GM21825 (cell line): ENCODE measurements around the gene THTPA.
A peak's percentile ranks its signal among the peaks of the same experiment; 100 is the strongest.

Source experiments
- ATAC-seq: cut with Tn5 transposase; IDR thresholded peaks from one replicate; pipeline ENCODE4 v1.9.1; 2021; ENCODE audit warnings: mild to moderate bottlenecking, moderate library complexity; ENCODE audit not compliant: unreplicated experiment

Gene THTPA

GRCh38 chr14:23551266-23552028, 4.6 kb upstream of the THTPA start, which contains the start of gene ZFHX2:
TSS of gene ZFHX2 (minus strand) at chr14:23551765. CDS start at chr14:23535325, 16,440 bp downstream.
- ATAC-seq, result peak; percentile 58

- ATAC-seq, result no peak
Measured at GRCh38 chr14:23555533-23555881, 564 bp upstream of the THTPA start.

- no peak for ATAC-seq
Measured at GRCh38 chr14:23556700-23557440, 799 bp downstream of the THTPA start.

GRCh38 chr14:23557521-23557920, 1.4 kb downstream of the THTPA start:
- no peak for ATAC-seq

GRCh38 chr14:23557946-23558345, 1.9 kb downstream of the THTPA start:
- ATAC-seq, result no peak

GRCh38 chr14:23558346-23559009, 2.4 kb downstream of the THTPA start:
- ATAC-seq, result no peak

- no peak for ATAC-seq
Measured at GRCh38 chr14:23559010-23559925, 3.2 kb downstream of the THTPA start.

GRCh38 chr14:23559926-23560520, 4.0 kb downstream of the THTPA start:
- ATAC-seq, result no peak

GRCh38 chr14:23561259-23561658, 5.2 kb downstream of the THTPA start:
- ATAC-seq, result no peak

GRCh38 chr14:23561873-23562821, 6.1 kb downstream of the THTPA start:
- ATAC-seq, result no peak

- ATAC-seq, result no peak
Measured at GRCh38 chr14:23562822-23563472, 6.9 kb downstream of the THTPA start.

- no peak for ATAC-seq
Measured at GRCh38 chr14:23563473-23564180, 7.6 kb downstream of the THTPA start.

- ATAC-seq, result no peak
Measured at GRCh38 chr14:23564181-23564812, 8.2 kb downstream of the THTPA start.

- ATAC-seq, result no peak
Measured at GRCh38 chr14:23564876-23565275, 8.8 kb downstream of the THTPA start.

- ATAC-seq, result no peak
Measured at GRCh38 chr14:23565626-23566025, 9.6 kb downstream of the THTPA start.

GRCh38 chr14:23566112-23566777, 10.2 kb downstream of the THTPA start:
- no peak for ATAC-seq

GRCh38 chr14:23566778-23567185, 10.7 kb downstream of the THTPA start:
- no peak for ATAC-seq
